HG03159 (cell line): Measurements from ENCODE around the gene PTPRK.

Source experiments
- ATAC-seq: cut with Tn5 transposase; IDR thresholded peaks from one replicate; pipeline ENCODE4 v1.9.1; 2021; ENCODE audit warnings: mild to moderate bottlenecking, moderate library complexity; ENCODE audit not compliant: unreplicated experiment

PTPRK gene

GRCh38 chr6:128252341-128253176, 267.8 kb downstream of the PTPRK start:
- ATAC-seq = peak; percentile 60

- ATAC-seq = no peak
These were observed 268.7 kb downstream of the PTPRK start for GRCh38 chr6:128251445-128252340.

DNA sequence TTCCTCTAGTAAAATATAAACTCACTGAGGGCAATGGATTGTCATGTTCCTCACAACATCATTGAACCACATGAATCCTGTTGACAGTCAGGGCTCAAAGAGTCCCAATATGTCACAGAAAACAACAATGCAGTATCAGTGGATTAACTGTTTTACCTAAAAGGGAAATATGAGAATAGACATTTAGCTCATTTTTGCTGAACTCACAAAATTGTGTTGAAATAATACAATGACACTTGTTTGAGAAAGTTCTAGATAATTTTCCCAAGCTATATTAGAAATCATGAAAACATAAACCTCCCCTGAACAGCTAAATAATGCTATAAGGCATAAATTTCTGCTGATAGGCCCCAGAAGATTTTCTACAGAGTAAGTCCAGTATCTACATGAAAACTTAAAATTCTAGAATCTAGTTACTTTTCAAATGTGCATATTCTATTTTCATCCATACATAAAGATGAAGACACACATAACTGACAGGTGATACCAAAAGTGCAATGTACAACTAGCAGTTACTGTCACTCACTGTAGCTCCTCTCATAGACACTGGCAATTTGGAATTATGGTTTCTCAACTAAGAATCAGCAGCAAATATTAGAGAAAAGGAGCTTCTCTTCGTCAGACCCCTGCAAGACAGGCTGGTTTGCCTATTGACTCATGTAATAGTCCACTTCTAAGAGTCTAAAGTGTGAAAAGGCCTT, 269.9 kb downstream of the PTPRK start:
- ATAC-seq = no peak

DNA sequence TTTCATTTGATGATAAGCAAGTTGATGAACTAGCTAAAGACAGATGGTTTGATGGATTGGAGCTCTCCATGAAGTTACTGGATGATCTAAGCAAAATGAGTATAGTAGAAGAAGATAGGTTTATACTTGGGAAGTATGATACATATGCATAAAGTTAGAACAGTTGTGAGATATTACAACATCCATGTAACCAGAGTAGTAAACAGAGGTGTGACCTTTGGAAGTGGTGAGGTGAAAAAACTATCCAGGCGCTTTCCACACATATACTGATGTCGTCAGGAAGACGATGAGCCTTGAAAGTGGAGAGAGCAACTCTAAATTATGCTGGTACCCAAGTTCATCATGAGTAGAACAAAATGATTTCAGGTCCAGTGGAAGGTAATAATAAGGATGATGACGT, 271.0 kb downstream of the PTPRK start:
- no peak for ATAC-seq

DNA sequence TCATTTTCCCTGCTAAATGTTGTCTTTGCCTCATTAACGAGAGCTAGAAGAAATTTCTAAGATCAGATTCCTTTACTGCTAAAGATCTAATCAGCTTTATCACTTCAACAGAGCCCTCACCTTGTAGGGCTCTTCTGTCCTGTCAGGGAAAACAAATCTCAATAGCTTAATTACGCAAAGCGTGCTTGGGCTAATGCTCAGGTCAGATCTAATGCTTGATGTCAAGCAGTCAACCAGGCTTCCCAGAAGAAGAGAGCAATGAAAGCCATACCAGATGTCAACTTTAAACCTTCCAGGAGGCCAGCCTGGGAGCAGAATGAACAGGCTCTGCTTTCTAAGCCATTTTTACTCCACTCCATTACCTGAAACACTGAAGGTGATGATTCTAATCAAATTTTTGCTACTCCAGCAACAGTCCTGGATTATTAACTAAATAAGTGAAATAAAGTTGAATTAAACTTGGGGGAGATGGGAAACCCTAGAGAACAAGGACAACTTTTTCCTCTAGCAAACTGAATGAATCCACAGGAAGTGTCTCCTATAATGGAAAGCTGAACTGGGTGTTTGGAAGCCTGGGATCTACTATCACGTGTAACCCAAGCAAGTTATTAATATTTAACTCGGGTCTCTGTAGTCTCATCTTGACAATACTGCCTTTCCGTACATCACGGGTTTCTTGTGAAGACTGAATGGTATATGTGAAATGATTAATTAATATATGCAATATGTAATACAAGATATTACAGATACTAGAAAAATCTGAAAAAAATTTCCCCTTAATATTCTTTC, 273.7 kb downstream of the PTPRK start:
- no peak for ATAC-seq

DNA sequence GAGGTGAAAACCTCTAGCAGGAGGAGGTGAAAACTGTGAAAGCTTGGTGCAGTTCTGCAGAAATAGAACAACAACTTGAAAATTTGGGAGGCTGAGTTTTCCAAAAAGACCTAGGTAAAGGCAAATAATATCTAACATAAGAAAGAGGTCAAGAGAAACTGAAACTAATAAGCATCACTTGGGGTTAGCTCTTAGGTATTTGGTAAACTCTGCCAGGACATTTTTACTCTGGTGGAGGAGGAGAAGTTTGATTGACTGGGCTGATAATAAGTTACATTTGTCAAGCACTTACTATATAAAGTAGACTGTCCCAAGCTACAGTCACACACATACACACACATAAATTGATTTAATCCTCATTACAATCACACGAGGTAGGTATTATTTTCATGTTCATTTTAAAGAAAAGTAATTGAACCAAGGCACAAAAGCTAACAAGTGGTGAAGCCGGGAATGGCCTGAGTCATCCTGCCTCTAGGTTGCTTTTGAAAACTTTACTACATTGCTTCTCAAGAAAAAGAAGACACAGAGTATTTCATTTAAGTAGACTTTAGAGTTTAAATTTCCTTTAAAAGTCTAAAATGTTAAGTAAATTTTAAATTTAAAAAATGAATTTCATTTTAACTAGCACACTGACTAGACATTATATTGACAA, 275.5 kb downstream of the PTPRK start:
- ATAC-seq = no peak

GRCh38 chr6:128242765-128243403, 277.5 kb downstream of the PTPRK start:
- no peak for ATAC-seq

- peak; percentile 52 for ATAC-seq
These were observed 279.2 kb downstream of the PTPRK start for GRCh38 chr6:128241216-128241615.

- peak; percentile 72 for ATAC-seq
These were observed 280.4 kb downstream of the PTPRK start for GRCh38 chr6:128240024-128240428.

DNA sequence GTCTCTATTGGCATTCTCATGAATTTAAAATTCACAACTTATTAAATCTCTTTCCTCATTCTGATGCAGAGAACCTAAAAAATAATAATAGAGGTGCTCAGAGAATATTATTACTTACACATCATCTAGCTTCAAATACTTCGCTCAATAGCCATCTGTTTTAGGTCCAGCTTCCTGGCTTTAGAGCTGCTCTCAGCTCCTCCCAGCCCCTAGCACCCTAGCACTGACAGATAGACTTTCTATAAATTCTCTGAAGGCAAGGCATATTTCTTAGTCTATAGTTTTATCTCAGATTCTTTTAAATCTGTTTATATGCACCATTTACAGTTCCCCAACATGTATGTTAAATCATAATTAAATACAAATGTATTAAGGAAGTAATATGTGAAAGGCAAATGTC, 281.3 kb downstream of the PTPRK start:
- ATAC-seq = no peak

DNA sequence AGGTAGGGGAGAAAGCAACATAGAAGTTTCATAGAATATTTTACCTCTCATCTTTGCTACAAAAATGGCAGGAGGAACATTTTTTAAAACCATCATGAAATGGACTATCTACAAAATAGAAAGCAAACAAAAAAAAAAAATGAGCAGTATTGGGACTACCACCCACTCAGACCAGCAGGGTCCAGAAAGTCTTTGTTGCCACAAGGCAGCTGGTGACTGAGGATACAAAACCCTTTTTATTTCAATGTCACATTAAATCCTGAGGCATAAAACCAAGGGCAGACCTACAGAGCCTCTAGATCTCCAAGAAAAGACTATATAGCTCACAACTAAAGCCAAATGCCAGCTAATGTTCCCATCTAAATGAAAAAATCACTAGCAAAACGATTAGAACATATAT, 282.2 kb downstream of the PTPRK start:
- ATAC-seq = no peak

GRCh38 chr6:128235556-128235955, 284.8 kb downstream of the PTPRK start:
- no peak for ATAC-seq

GRCh38 chr6:128233531-128233930, 286.9 kb downstream of the PTPRK start:
- no peak for ATAC-seq

DNA sequence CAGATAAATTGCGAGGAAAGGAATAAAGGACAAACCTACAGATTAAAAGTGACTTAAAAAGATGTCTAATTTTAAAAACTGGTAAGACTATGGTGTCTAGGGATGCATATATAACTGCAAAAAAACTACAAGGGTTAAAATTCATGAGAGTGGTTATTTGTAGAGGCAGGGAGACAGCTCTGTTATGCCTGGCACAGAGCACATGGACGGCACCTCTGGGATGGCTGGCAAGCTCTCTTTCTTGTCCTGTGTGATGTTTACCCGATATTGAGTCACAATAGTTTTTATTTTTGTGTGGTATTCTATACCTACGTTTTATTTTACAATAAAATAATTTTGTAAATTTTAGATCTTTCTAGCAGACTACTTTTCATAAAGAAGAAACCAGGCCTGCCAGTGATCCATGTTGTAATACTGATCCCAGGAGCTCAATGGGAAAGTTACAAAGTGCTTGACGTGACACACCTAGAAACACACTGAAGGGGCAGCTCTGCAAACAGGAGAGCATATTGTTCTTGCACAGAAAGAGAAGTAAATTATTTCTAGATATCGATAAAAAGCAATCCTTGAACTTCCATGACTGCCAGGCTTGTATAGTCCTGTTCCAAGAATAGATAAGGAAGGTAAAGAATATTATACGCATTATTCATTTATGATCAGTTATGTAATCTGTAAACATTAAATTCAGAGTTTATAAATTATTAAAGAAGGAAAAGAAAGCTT, 290.0 kb downstream of the PTPRK start:
- ATAC-seq = no peak

GRCh38 chr6:128225612-128226011, 294.8 kb downstream of the PTPRK start:
- no peak for ATAC-seq

DNA sequence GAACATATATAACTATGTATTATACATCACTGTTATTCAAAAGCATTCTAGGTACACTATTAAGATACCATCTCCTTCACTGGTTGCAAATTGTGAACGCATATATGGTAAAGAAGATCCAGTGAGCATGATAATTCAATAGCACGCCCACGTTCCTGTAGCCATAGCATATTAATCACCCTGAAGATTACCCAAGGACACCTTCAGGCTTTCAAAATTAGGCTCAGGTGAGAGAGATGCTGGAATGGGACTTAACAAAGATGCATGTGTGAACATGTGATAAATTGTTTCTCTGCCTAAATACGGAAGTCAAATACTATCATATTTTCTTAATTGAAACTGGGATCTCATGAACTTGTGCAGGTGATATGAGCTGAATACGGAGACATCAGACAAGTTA, 303.5 kb downstream of the PTPRK start:
- ATAC-seq = no peak

DNA sequence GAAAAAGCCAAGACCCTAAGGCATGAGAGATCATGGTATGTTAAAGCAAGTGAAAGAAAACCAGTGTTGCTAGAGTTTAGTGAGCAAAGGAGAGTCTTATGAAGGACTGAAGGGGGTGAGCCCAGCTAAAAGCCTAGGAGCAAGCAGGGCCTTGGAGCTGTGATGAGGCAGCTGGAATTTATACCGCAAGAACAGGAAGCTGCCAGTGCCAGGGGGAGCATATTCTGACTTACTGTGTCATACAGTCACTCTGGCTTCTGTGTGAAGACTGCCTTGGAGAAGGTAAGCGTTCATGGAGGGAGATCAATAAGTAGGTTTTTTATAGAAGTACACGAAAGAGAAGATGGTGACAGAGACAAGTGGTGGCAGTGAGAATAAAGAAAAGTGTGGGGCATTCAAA, 310.6 kb downstream of the PTPRK start:
- no peak for ATAC-seq

DNA sequence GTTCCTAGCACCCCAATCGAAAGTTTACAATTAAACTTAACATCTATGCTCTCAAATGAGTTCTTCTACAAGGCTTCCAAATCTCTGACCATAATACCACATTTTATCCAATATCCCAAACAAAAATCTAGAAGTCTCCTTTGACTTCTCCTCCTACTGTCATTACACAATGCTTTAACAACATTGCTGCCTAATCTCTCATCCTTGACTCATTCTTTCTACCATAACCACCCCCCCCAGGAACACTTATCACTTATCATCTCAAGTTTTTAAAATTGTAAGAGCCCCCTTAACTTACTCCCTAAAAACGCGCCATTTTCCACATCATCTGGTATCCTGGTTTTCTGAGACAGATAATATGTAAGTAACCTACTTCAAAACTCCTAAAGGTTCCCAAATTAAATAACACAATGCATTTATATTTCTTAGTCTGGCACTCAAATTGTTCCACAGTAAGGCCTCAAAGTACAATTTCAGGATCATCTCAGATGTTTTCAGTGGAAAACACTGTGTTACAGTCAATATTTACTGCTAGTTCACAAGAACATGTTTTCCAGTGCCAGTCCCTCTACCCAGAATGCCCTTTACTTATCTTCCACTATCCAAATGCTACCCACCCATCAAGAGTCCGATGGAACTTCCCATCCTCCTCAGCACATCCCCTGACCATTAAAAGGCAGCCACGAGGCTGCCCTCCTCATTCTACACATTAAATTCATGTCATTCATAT, 311.4 kb downstream of the PTPRK start:
- ATAC-seq = no peak
